ENCODE data around the gene CFAP97D1.

DNA sequence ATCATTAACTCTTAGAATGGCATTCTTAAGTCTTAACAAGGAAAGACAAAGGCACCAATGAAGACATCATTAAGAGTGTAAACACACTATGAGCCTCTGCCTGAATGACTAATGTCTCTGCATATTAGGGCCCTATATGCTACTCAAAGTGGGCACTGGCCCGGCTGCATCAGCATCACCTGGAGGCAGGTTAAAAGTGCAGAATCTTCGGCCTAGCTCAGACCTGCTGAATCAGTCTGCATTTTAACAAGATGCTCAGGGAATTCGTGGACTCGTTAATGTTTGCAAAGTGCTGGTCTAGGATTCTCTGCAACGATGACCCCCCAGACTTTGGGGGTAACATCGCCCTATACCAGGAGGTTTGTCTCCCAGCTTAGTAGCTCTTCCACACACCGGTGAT is 46.0 kb downstream of the CFAP97D1 start:
- TF ChIP-seq, protein P1, sequence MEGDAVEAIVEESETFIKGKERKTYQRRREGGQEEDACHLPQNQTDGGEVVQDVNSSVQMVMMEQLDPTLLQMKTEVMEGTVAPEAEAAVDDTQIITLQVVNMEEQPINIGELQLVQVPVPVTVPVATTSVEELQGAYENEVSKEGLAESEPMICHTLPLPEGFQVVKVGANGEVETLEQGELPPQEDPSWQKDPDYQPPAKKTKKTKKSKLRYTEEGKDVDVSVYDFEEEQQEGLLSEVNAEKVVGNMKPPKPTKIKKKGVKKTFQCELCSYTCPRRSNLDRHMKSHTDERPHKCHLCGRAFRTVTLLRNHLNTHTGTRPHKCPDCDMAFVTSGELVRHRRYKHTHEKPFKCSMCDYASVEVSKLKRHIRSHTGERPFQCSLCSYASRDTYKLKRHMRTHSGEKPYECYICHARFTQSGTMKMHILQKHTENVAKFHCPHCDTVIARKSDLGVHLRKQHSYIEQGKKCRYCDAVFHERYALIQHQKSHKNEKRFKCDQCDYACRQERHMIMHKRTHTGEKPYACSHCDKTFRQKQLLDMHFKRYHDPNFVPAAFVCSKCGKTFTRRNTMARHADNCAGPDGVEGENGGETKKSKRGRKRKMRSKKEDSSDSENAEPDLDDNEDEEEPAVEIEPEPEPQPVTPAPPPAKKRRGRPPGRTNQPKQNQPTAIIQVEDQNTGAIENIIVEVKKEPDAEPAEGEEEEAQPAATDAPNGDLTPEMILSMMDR (IDR thresholded peaks at IDR 0.05; ENCODE audit: insufficient read depth, low read length): no peak
- TF ChIP-seq, protein P2, sequence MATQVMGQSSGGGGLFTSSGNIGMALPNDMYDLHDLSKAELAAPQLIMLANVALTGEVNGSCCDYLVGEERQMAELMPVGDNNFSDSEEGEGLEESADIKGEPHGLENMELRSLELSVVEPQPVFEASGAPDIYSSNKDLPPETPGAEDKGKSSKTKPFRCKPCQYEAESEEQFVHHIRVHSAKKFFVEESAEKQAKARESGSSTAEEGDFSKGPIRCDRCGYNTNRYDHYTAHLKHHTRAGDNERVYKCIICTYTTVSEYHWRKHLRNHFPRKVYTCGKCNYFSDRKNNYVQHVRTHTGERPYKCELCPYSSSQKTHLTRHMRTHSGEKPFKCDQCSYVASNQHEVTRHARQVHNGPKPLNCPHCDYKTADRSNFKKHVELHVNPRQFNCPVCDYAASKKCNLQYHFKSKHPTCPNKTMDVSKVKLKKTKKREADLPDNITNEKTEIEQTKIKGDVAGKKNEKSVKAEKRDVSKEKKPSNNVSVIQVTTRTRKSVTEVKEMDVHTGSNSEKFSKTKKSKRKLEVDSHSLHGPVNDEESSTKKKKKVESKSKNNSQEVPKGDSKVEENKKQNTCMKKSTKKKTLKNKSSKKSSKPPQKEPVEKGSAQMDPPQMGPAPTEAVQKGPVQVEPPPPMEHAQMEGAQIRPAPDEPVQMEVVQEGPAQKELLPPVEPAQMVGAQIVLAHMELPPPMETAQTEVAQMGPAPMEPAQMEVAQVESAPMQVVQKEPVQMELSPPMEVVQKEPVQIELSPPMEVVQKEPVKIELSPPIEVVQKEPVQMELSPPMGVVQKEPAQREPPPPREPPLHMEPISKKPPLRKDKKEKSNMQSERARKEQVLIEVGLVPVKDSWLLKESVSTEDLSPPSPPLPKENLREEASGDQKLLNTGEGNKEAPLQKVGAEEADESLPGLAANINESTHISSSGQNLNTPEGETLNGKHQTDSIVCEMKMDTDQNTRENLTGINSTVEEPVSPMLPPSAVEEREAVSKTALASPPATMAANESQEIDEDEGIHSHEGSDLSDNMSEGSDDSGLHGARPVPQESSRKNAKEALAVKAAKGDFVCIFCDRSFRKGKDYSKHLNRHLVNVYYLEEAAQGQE (IDR thresholded peaks at IDR 0.05; ENCODE audit: insufficient replicate concordance, low read depth): no peak

Data from HL-60 (cell line).